SJCRH30 (cell line): Measurements from ENCODE around the gene FLACC1. TPM values are rescaled to one million over a fixed set of nuclear protein-coding genes. Genes with fewer than 3 reads are reported as not detected.

Experiments
- DNase-seq, 2 experiments: peaks; one replicate each; pipeline ENCODE4 v3.0.0-alpha.2; 2015 to 2020
- H3K27ac ChIP-seq: fragments of 250-450 bp; sonication (Bioruptor Pico); 2 replicates; pipeline ENCODE4 v1.5.1; 2020; ENCODE audit warnings: mild to moderate bottlenecking, moderate library complexity
- H3K27me3 ChIP-seq: fragments of 250-450 bp; sonication (Bioruptor Pico); 2 replicates; pipeline ENCODE4 v1.5.1; 2020; ENCODE audit warnings: mild to moderate bottlenecking, moderate library complexity
- H3K36me3 ChIP-seq: fragments of 250-450 bp; sonication (Bioruptor Pico); 2 replicates; pipeline ENCODE4 v1.5.1; 2020; ENCODE audit warnings: mild to moderate bottlenecking, moderate library complexity
- H3K4me1 ChIP-seq: fragments of 250-450 bp; sonication (Bioruptor Pico); 2 replicates; pipeline ENCODE4 v1.5.1; 2020; ENCODE audit warnings: mild to moderate bottlenecking, moderate library complexity
- H3K4me3 ChIP-seq: fragments of 250-450 bp; sonication (Bioruptor Pico); 2 replicates; pipeline ENCODE4 v1.5.1; 2020; ENCODE audit warnings: mild to moderate bottlenecking, moderate library complexity
- H3K9me3 ChIP-seq: fragments of 250-450 bp; sonication (Bioruptor Pico); replicated peaks from 2 replicates; pipeline ENCODE4 v1.5.1; 2020; ENCODE audit warnings: mild to moderate bottlenecking, moderate library complexity
- total RNA-seq: library from RNA; depleted of rRNA; stranded (reverse); fragments of >200 nt; shearing (Covaris generic); gene quantifications from 2 replicates; pipeline ENCODE4 v1.2.3, GENCODE V29; 2014

FLACC1 gene
- total RNA-seq, 1 experiment from 2014 or later, result 0.55 TPM

GRCh38 chr2:201363857-201364560, 6.9 kb upstream of the FLACC1 start:
- Histone ChIP-seq H3K36me3 (0 out of 2 replicates have a peak, but pooled peaks cover 2% of the 10 kb centered on the region), H3K9me3 (0 out of 2 replicates have a peak, but pooled peaks cover 2% of the 10 kb centered on the region), H3K27me3 (no peaks in the 10 kb centered on the region), H3K4me1 (no peaks in the 10 kb centered on the region), H3K27ac (no peak overlapping the region), H3K4me3 (no peak overlapping the region)
- DNase-seq, result peak in 1 of 2 experiments; percentile 76

- H3K27me3 ChIP-seq, result no peaks in the 10 kb centered on the region
- H3K9me3 ChIP-seq, result no peaks in the 10 kb centered on the region
- H3K4me3 ChIP-seq, result no peak overlapping the region
- H3K27ac ChIP-seq, result no peak overlapping the region
- no peak for DNase-seq
- H3K36me3 ChIP-seq, result 0 out of 2 replicates have a peak, but pooled peaks cover 2% of the 10 kb centered on the region
- no peaks in the 10 kb centered on the region for H3K4me1 ChIP-seq
These were observed 5.3 kb upstream of the FLACC1 start for GRCh38 chr2:201362396-201362795.

GRCh38 chr2:201361078-201361733, 4.1 kb upstream of the FLACC1 start:
- Histone ChIP-seq H3K36me3 (0 out of 2 replicates have a peak, but pooled peaks cover 2% of the 10 kb centered on the region), H3K27me3 (no peaks in the 10 kb centered on the region)

DNA sequence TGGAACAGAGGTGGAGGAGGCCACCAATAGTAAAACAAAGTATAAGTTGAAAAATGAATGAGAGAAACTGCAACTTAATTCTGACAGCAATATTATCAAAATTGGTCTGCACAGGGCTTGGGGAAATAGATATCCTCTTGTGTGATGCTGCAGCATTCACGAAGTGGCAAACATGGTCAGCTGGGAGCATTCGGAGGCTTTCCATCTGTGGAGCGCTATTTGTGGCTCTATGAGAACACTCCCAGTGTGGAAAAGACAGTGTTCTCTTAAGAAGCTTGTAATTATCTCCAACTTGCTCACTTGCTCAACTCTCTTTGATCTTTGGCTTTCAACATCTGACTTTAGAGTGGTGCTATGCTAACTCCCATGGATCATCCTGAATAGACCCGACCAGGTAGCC, 3.1 kb upstream of the FLACC1 start:
- Histone ChIP-seq H3K4me3 (no peak overlapping the region), H3K4me1 (no peaks in the 10 kb centered on the region), H3K27ac (no peak overlapping the region), H3K9me3 (no peaks in the 10 kb centered on the region), H3K36me3 (no peaks in the 10 kb centered on the region), H3K27me3 (no peaks in the 10 kb centered on the region)
- DNase-seq, result no peak

More at GRCh38 chr2:201361078-201361733, 4.1 kb upstream of the FLACC1 start:
- Histone ChIP-seq H3K27ac (no peak overlapping the region), H3K4me3 (no peak overlapping the region), H3K9me3 (no peaks in the 10 kb centered on the region), H3K4me1 (no peaks in the 10 kb centered on the region)
- DNase-seq, result no peak

DNA sequence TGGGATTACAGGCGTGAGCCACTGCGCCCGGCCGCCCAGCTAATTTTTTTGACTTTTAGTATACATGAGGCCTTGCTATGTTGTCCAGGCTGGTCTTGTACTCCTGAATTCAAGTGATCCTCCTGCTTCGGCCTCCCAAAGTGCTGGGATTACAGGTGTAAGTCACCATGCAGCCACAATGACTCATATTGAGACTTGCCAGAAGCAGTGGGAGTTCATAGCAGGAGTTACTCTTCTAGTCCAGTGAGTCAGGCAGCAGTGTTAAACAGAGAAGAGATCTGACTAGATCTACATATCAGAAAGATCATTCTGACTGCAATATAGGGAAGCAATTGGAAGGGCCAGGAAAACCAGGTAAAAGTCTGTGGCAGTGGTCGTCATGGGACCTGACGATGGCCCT, 1.5 kb upstream of the FLACC1 start:
- H3K27me3 ChIP-seq, result no peaks in the 10 kb centered on the region
- H3K4me1 ChIP-seq, result no peaks in the 10 kb centered on the region
- no peak overlapping the region for H3K27ac ChIP-seq
- H3K9me3 ChIP-seq, result no peaks in the 10 kb centered on the region
- no peak for DNase-seq
- H3K4me3 ChIP-seq, result no peak overlapping the region
- no peaks in the 10 kb centered on the region for H3K36me3 ChIP-seq

- Histone ChIP-seq H3K4me3 (no peak overlapping the region), H3K27ac (no peak overlapping the region), H3K4me1 (no peaks in the 10 kb centered on the region; the same call in 1 of the 2 replicates), H3K9me3 (no peaks in the 10 kb centered on the region), H3K36me3 (no peaks in the 10 kb centered on the region), H3K27me3 (no peaks in the 10 kb centered on the region)
- no peak for DNase-seq
These were observed 4.0 kb downstream of the FLACC1 start for GRCh38 chr2:201353116-201353515.

DNA sequence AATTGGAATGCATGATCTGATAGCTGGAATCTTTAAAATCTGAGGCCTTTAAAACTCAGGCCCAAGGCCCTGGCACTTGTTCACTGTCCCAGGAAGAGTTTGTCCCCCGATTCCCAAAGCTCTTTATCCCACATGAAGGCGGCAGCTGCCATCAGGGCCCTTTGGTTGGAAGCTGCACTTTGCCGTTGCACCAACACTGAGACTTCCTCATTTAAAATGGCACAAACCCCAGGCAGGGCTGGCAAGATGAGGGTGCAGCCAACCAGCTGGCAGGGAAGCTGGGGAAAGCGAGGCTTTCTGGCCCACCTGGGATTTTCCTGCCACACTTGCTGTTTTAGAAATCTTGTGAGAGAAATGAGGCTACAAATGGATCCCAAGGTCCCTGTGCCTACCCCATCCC, 6.3 kb downstream of the FLACC1 start:
- Histone ChIP-seq H3K36me3 (no peaks in the 10 kb centered on the region), H3K4me1 (peaks cover 5% of the 10 kb centered on the region; the same call in 1 of the 2 replicates), H3K9me3 (no peaks in the 10 kb centered on the region), H3K4me3 (no peak overlapping the region), H3K27me3 (no peaks in the 10 kb centered on the region), H3K27ac (no peak overlapping the region)
- no peak for DNase-seq

- Histone ChIP-seq H3K9me3 (no peaks in the 10 kb centered on the region), H3K4me1 (peaks cover 16% of the 10 kb centered on the region), H3K27ac (no peak overlapping the region), H3K36me3 (no peaks in the 10 kb centered on the region), H3K4me3 (no peak overlapping the region), H3K27me3 (no peaks in the 10 kb centered on the region)
- DNase-seq, result no peak
These were observed 7.5 kb downstream of the FLACC1 start for GRCh38 chr2:201349601-201350000.

DNA sequence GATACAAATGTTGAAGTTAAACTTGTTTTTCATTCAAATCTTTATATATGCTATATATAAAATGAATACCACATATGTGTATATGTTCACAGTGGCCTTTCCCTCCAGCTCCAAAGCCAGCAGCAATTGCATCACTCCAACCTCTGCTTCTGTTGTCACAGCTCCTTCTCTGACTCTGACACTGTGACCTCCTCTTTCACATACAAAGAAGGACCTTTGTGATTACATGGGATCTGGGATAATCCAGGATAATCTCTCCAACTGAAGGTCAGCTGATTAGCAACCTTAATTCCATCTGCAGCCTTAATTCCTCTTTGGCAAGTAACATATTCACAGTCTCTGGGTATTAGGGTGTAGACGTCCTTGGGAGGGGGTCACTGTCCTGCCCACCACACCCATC, 8.4 kb downstream of the FLACC1 start:
- Histone ChIP-seq H3K4me1 (peaks cover 17% of the 10 kb centered on the region), H3K4me3 (no peak overlapping the region), H3K36me3 (no peaks in the 10 kb centered on the region), H3K27ac (no peak overlapping the region), H3K27me3 (no peaks in the 10 kb centered on the region), H3K9me3 (no peaks in the 10 kb centered on the region)
- DNase-seq, result no peak

- no peaks in the 10 kb centered on the region for H3K36me3 ChIP-seq
- no peaks in the 10 kb centered on the region for H3K9me3 ChIP-seq
- peaks cover 17% of the 10 kb centered on the region for H3K4me1 ChIP-seq
- no peaks in the 10 kb centered on the region for H3K27me3 ChIP-seq
- no peak overlapping the region for H3K27ac ChIP-seq
- H3K4me3 ChIP-seq, result no peak overlapping the region
- no peak for DNase-seq
These were observed 10.0 kb downstream of the FLACC1 start for GRCh38 chr2:201347138-201347537.

GRCh38 chr2:201345625-201346213, 11.4 kb downstream of the FLACC1 start:
- 0 out of 2 replicates have a peak, but pooled peaks cover 1% of the 10 kb centered on the region for H3K9me3 ChIP-seq
- H3K27ac ChIP-seq, result 0 out of 2 replicates have a peak overlapping the region, but pooled peaks have one; percentile 3
- peaks cover 17% of the 10 kb centered on the region for H3K4me1 ChIP-seq
- peak; percentile 80 to 86 for DNase-seq
- no peak overlapping the region for H3K4me3 ChIP-seq
- H3K27me3 ChIP-seq, result no peaks in the 10 kb centered on the region
- H3K36me3 ChIP-seq, result no peaks in the 10 kb centered on the region

GRCh38 chr2:201344663-201345366, 12.3 kb downstream of the FLACC1 start:
- DNase-seq, result peak; percentile 20 to 36
- Histone ChIP-seq H3K36me3 (no peaks in the 10 kb centered on the region), H3K27ac (no peak overlapping the region), H3K27me3 (no peaks in the 10 kb centered on the region), H3K4me1 (peaks cover 17% of the 10 kb centered on the region), H3K4me3 (no peak overlapping the region), H3K9me3 (0 out of 2 replicates have a peak, but pooled peaks cover 3% of the 10 kb centered on the region)

- H3K4me3 ChIP-seq, result no peak overlapping the region
- peaks cover 17% of the 10 kb centered on the region for H3K4me1 ChIP-seq
- H3K27ac ChIP-seq, result no peak overlapping the region
- no peak for DNase-seq
- no peaks in the 10 kb centered on the region for H3K27me3 ChIP-seq
- 0 out of 2 replicates have a peak, but pooled peaks cover 3% of the 10 kb centered on the region for H3K9me3 ChIP-seq
- H3K36me3 ChIP-seq, result no peaks in the 10 kb centered on the region
These were observed 13.6 kb downstream of the FLACC1 start for GRCh38 chr2:201343559-201343958.

- no peak overlapping the region for H3K27ac ChIP-seq
- no peaks in the 10 kb centered on the region for H3K36me3 ChIP-seq
- no peak for DNase-seq
- no peak overlapping the region for H3K4me3 ChIP-seq
- H3K27me3 ChIP-seq, result no peaks in the 10 kb centered on the region
- H3K9me3 ChIP-seq, result 0 out of 2 replicates have a peak, but pooled peaks cover 3% of the 10 kb centered on the region
- peaks cover 17% of the 10 kb centered on the region for H3K4me1 ChIP-seq
These were observed 14.2 kb downstream of the FLACC1 start for GRCh38 chr2:201342923-201343322.
